H1 (cell line): ENCODE measurements around the gene TNS3. TPM values are rescaled to one million over a fixed set of nuclear protein-coding genes. Genes with fewer than 3 reads are reported as not detected.

ENCODE experiments used
- CTCF ChIA-PET: fragments of 300-600 bp; sonication (Branson Sonifier 250); formaldehyde crosslinking; loops from one replicate; lab custom pipeline; 2021; ENCODE audit not compliant: partially characterized antibody; lab: Charles Lee
- POLR2A ChIA-PET: fragments of 300-600 bp; sonication (Branson Sonifier 250); formaldehyde crosslinking; loops from one replicate; lab custom pipeline; 2021; ENCODE audit warnings: inconsistent platforms; ENCODE audit not compliant: partially characterized antibody; lab: Charles Lee
- DNase-seq, 2 experiments: peaks; one replicate each; pipeline versions ENCODE4 v3.0.0 to v3.0.0-alpha.2; 2010 to 2022; ENCODE audit warnings: low spot score in 2 of 2, low read depth in 1 of 2, mixed read lengths in 1 of 2
- FAIRE-seq: peaks from 2 replicates; lab custom pipeline; 2011; peaks lifted over from hg19 to GRCh38; lab: Jason Lieb, UNC
- H2AFZ ChIP-seq: 2 replicates; pipeline ENCODE4 v1.8.1; 2012; ENCODE audit warnings: low read length, inconsistent platforms
- H2AK5ac ChIP-seq: 2 replicates; pipeline ENCODE4 v1.6.1; 2013; ENCODE audit warnings: low read depth, low read length
- H2BK120ac ChIP-seq: replicated peaks from 2 replicates; pipeline ENCODE3; 2013; ENCODE audit warnings: low read depth, low read length, inconsistent platforms
- H2BK12ac ChIP-seq: 2 replicates; pipeline ENCODE4 v1.6.1; 2013; ENCODE audit warnings: low read depth, low read length
- H2BK15ac ChIP-seq: 2 replicates; pipeline ENCODE4 v1.6.1; 2013; ENCODE audit warnings: low read length
- H2BK20ac ChIP-seq: 2 replicates; pipeline ENCODE4 v1.6.1; 2013; ENCODE audit warnings: low read length
- H2BK5ac ChIP-seq: 2 replicates; pipeline ENCODE4 v1.6.1; 2013; ENCODE audit warnings: low read depth, low read length
- H3K14ac ChIP-seq: 2 replicates; pipeline ENCODE4 v1.6.1; 2013; ENCODE audit warnings: inconsistent platforms; ENCODE audit not compliant: insufficient read length
- H3K18ac ChIP-seq: 2 replicates; pipeline ENCODE4 v1.6.1; 2013; ENCODE audit warnings: low read length; ENCODE audit errors: extremely low read depth
- H3K23ac ChIP-seq: 2 replicates; pipeline ENCODE4 v1.6.1; 2013; ENCODE audit warnings: inconsistent platforms; ENCODE audit not compliant: insufficient read length
- H3K23me2 ChIP-seq: 2 replicates; pipeline ENCODE4 v1.6.1; 2013; ENCODE audit warnings: low read depth, low read length
- H3K27ac ChIP-seq: 2 replicates; pipeline ENCODE4 v1.6.1; 2011; ENCODE audit warnings: low read depth, low read length, inconsistent platforms
- H3K27me3 ChIP-seq, 4 experiments: replicated peaks in 1 of 4; 1 replicate in 1 of 4; 2 replicates in 3 of 4; pipeline versions ENCODE4 v1.6.1 to v1.8.1; 2011 to 2013; ENCODE audit warnings: low read length in 3 of 4, mild to moderate bottlenecking in 3 of 4, inconsistent platforms in 2 of 4, mixed read lengths in 2 of 4, moderate library complexity in 1 of 4; ENCODE audit not compliant: control insufficient read depth in 3 of 4, insufficient read depth in 3 of 4; ENCODE audit errors: extremely low read depth in 1 of 4
- H3K36me3 ChIP-seq, 4 experiments: 2 replicates each; pipeline versions ENCODE4 v1.6.1 to v1.8.1; 2011 to 2013; ENCODE audit warnings: mild to moderate bottlenecking in 4 of 4, low read length in 3 of 4, moderate library complexity in 2 of 4, control low read depth in 1 of 4, inconsistent platforms in 1 of 4; ENCODE audit not compliant: insufficient read depth in 4 of 4, control insufficient read depth in 2 of 4
- H3K4ac ChIP-seq: replicated peaks from 2 replicates; pipeline ENCODE3; 2013; ENCODE audit warnings: low read length, low read depth, mixed read lengths, inconsistent platforms; ENCODE audit not compliant: insufficient read length
- H3K4me1 ChIP-seq, 4 experiments: replicated peaks in 1 of 4; 1 replicate in 1 of 4; 2 replicates in 3 of 4; pipeline versions ENCODE4 v1.6.1 to v1.8.1; 2011 to 2013; ENCODE audit warnings: low read length in 3 of 4, inconsistent platforms in 2 of 4, mixed read lengths in 1 of 4; ENCODE audit not compliant: insufficient read depth in 4 of 4, control insufficient read depth in 3 of 4
- H3K4me2 ChIP-seq, 2 experiments: 2 replicates each; pipeline versions ENCODE4 v1.6.1 to v1.8.1; 2011 to 2013; ENCODE audit warnings: low read depth in 2 of 2, low read length in 2 of 2, control low read depth in 1 of 2, inconsistent platforms in 1 of 2, mild to moderate bottlenecking in 1 of 2; ENCODE audit not compliant: insufficient read depth in 1 of 2
- H3K4me3 ChIP-seq, 4 experiments: fragments of 200-600, 300-600 bp in 1 of 4; sonication (generic), shearing (Covaris generic), sonication (Bioruptor Twin) in 1 of 4; 2 replicates each; pipeline versions ENCODE4 v1.5.1 to v1.8.1; 2011 to 2016; ENCODE audit warnings: low read length in 4 of 4, low read depth in 3 of 4, control low read depth in 2 of 4, inconsistent platforms in 2 of 4, mild to moderate bottlenecking in 2 of 4, mixed read lengths in 1 of 4, moderate library complexity in 1 of 4; ENCODE audit not compliant: insufficient read depth in 2 of 4; ENCODE audit errors: extremely low read depth in 1 of 4
- H3K56ac ChIP-seq: replicated peaks from 2 replicates; pipeline ENCODE3; 2013; ENCODE audit warnings: low read depth, mild to moderate bottlenecking, mixed read lengths, low read length, inconsistent platforms; ENCODE audit not compliant: insufficient read length
- H3K79me1 ChIP-seq: 2 replicates; pipeline ENCODE4 v1.6.1; 2013; ENCODE audit warnings: low read depth, low read length, control low read depth
- H3K79me2 ChIP-seq, 2 experiments: 2 replicates each; pipeline versions ENCODE4 v1.6.1 to v1.8.1; 2012 to 2013; ENCODE audit warnings: low read length in 2 of 2, mild to moderate bottlenecking in 2 of 2, inconsistent platforms in 1 of 2; ENCODE audit not compliant: insufficient read depth in 2 of 2, control insufficient read depth in 1 of 2
- H3K9ac ChIP-seq, 4 experiments: replicated peaks in 1 of 4; 1 replicate in 1 of 4; 2 replicates in 3 of 4; pipeline versions ENCODE4 v1.6.1 to v1.8.1; 2011 to 2013; ENCODE audit warnings: low read depth in 3 of 4, low read length in 3 of 4, control low read depth in 2 of 4, mild to moderate bottlenecking in 2 of 4, moderate library complexity in 2 of 4, inconsistent platforms in 1 of 4; ENCODE audit errors: extremely low read depth in 1 of 4
- H3K9me3 ChIP-seq, 2 experiments: 2 replicates each; pipeline versions ENCODE4 v1.6.1 to v1.8.1; 2012 to 2013; ENCODE audit warnings: mild to moderate bottlenecking in 2 of 2, moderate library complexity in 2 of 2, control low read depth in 1 of 2, inconsistent platforms in 1 of 2, low read depth in 1 of 2, low read length in 1 of 2, mixed read lengths in 1 of 2; ENCODE audit not compliant: insufficient read depth in 2 of 2
- H4K20me1 ChIP-seq, 2 experiments: replicated peaks in 1 of 2; 2 replicates each; pipeline versions ENCODE3 to v1.8.1; 2011 to 2013; ENCODE audit warnings: inconsistent platforms in 2 of 2, low read length in 2 of 2, mild to moderate bottlenecking in 1 of 2; ENCODE audit not compliant: insufficient read depth in 2 of 2, control insufficient read depth in 1 of 2
- H4K5ac ChIP-seq: 2 replicates; pipeline ENCODE4 v1.6.1; 2013; ENCODE audit warnings: low read length, low read depth, mixed read lengths, inconsistent platforms; ENCODE audit not compliant: insufficient read length
- H4K8ac ChIP-seq: 2 replicates; pipeline ENCODE4 v1.8.0; 2013; ENCODE audit warnings: mild to moderate bottlenecking, moderate library complexity, low read length, inconsistent platforms; ENCODE audit not compliant: insufficient read depth; ENCODE audit errors: extremely low read depth
- H4K91ac ChIP-seq: replicated peaks from 2 replicates; pipeline ENCODE3; 2013; ENCODE audit warnings: low read length, mixed read lengths, inconsistent platforms; ENCODE audit not compliant: insufficient read length
- ATF2 ChIP-seq: IDR thresholded peaks from 2 replicates; pipeline ENCODE4 v1.6.1; 2012; ENCODE audit warnings: low read length, inconsistent platforms
- CHD1 ChIP-seq: IDR thresholded peaks from 2 replicates; pipeline ENCODE4 v1.6.1; 2012; ENCODE audit warnings: low read depth, low read length, improper control_type of control experiment
- CHD2 ChIP-seq: IDR thresholded peaks from 2 replicates; pipeline ENCODE4 v1.6.1; 2012; ENCODE audit warnings: low read length, improper control_type of control experiment
- NRF1 ChIP-seq: IDR thresholded peaks from 2 replicates; pipeline ENCODE4 v1.6.1; 2011; ENCODE audit warnings: mild to moderate bottlenecking, low read depth, low read length, improper control_type of control experiment
- RAD21 ChIP-seq, 2 experiments: IDR thresholded peaks in 1 of 2; conservative IDR thresholded peaks in 1 of 2; 2 replicates each; pipeline ENCODE4 v1.6.1; 2011; ENCODE audit warnings: low read depth in 2 of 2, low read length in 2 of 2, improper control_type of control experiment in 1 of 2, inconsistent platforms in 1 of 2, mild to moderate bottlenecking in 1 of 2, moderate library complexity in 1 of 2
- RNF2 ChIP-seq: fragments of 200-900, 300-1000 bp; sonication (generic); IDR thresholded peaks from 2 replicates; pipeline ENCODE4 v1.7.1; 2016; ENCODE audit warnings: borderline replicate concordance, low read depth, mild to moderate bottlenecking, antibody characterized with exemption, low read length; ENCODE audit not compliant: poor library complexity, severe bottlenecking; ENCODE audit errors: missing control alignments
- SAP30 ChIP-seq: fragments of 300-600 bp; sonication (generic); IDR thresholded peaks from 2 replicates; pipeline ENCODE4 v1.7.1; 2012; ENCODE audit warnings: low read length, moderate library complexity, mild to moderate bottlenecking, inconsistent platforms; ENCODE audit not compliant: insufficient read depth, insufficient replicate concordance
- SRF ChIP-seq: IDR thresholded peaks from 2 replicates; pipeline ENCODE4 v1.6.1; 2011; ENCODE audit warnings: mild to moderate bottlenecking, low read depth, low read length, moderate library complexity
- WGBS, 2 experiments: shearing (Covaris generic) in 1 of 2; methylation state at CpG; one replicate each; pipeline versions ENCODE4 v1.1.6 to v1.1.7; 2013 to 2015; ENCODE audit warnings: low lambda C conversion rate in 2 of 2, mixed read lengths in 2 of 2, inconsistent platforms in 1 of 2, low coverage in 1 of 2, missing lambda C conversion rate in 1 of 2; ENCODE audit not compliant: insufficient replicate concordance in 2 of 2, insufficient coverage in 1 of 2, insufficient read length in 1 of 2; ENCODE audit errors: extremely low coverage in 1 of 2, missing lambda C conversion rate in 1 of 2; 5-methylcytosine and 5-hydroxymethylcytosine counted together
- polyA plus RNA-seq, 7 experiments: library from polyadenylated mRNA; depleted of rRNA in 3 of 7; stranded (reverse) in 5 of 7; unstranded in 2 of 7; fragments of >200 nt in 5 of 7; fragments of 200-250 nt in 2 of 7; gene quantifications; 1 replicate in 5 of 7; 2 replicates in 1 of 7; 4 replicates in 1 of 7; pipeline versions ENCODE4 v1.2.1 to v1.2.3, GENCODE V29; 2011 to 2013; ENCODE audit warnings: missing spikeins in 2 of 7, mixed read lengths in 2 of 7
- total RNA-seq: library from RNA; stranded (reverse); fragmentation: NEBNext Ultra II Directional; extraction: Animal tissue kit (Norgen Biotek cat#: 25700); gene quantifications from 2 replicates; pipeline ENCODE4 v1.2.1, GENCODE V29; 2021

The TNS3 gene
- total and polyA plus RNA-seq, 2 of the 8 experiments (the other 6 are each of a cell fraction or from before 2014, with no cell fraction given): 11.9 to 24.2 TPM

GRCh38 chr7:47453093-47454061 lies 128.5 kb downstream of the TNS3 start:
- Histone ChIP-seq H3K23ac (no peak overlapping the region), H3K9ac (no peak overlapping the region), H4K8ac (no peak overlapping the region), H3K79me2 (no peaks in the 10 kb centered on the region), H4K5ac (no peak overlapping the region), H3K18ac (no peak overlapping the region; the same call in 1 of the 2 replicates), H3K27ac (no peak overlapping the region), H3K79me1 (no peaks in the 10 kb centered on the region; the same call in none of the 2 replicates), H4K20me1 (peaks cover 0 to 7% of the 10 kb centered on the region in 2 experiments), H2BK12ac (no peak overlapping the region), H3K4ac (no peak overlapping the region), H3K56ac (no peak overlapping the region), H2BK20ac (no peak overlapping the region), H2BK120ac (no peak overlapping the region), H2AK5ac (no peak overlapping the region), H3K27me3 (no peaks in the 10 kb centered on the region), H3K36me3 (no peaks in the 10 kb centered on the region), H4K91ac (no peak overlapping the region), H3K4me2 (no peak overlapping the region), H2BK15ac (no peak overlapping the region), H3K9me3 (no peaks in the 10 kb centered on the region), H2AFZ (no peak overlapping the region), H2BK5ac (no peak overlapping the region), H3K4me3 (no peak overlapping the region), H3K4me1 (peaks cover 0 to 26% (median 12%) of the 10 kb centered on the region in 4 experiments; a peak in 6 of 7 replicates), H3K23me2 (no peaks in the 10 kb centered on the region), H3K14ac (no peak overlapping the region)
- 85% methylated on average over 23 of the region's 23 CpGs; no CpG with 5 or more reads in 1 of the 2 experiments for WGBS, 2 experiments
- no peak for FAIRE-seq
- no peak for DNase-seq
- ChIA-PET POLR2A (interaction anchor here (1.0 kb wide), 1 partner anchor 9 kb away, joined by 3 read pairs; no protein-coding TSS in a partner anchor), CTCF (interaction anchor here (0.8 to 3.5 kb wide), 7 partner anchors 8 to 128 kb away, joined by 3 to 27 read pairs (median 3); partner anchors contain the start of gene TNS3)
- TF ChIP-seq SRF (no peak), ATF2 (no peak), SAP30 (no peak), CHD2 (no peak), RNF2 (no peak), RAD21 (IDR thresholded peaks at IDR 0.05 in 1 of 2, conservative IDR thresholded peaks at IDR 0.05 in 1 of 2; ENCODE audit: low read depth in 2 of 2, low read length in 2 of 2) (no peak), CHD1 (no peak), NRF1 (no peak)
